Femur (tissue), 1 donor: Measurements from ENCODE around the gene EXOC2.
"Not testable (repeated sequence)": the region's sequence is repeated elsewhere in the genome, so short reads cannot be mapped to it uniquely, and the experiment has no call there.

Experiments
- DNase-seq: peaks from one replicate; pipeline ENCODE4 v3.0.0-alpha.2; 2017

The EXOC2 gene

DNA sequence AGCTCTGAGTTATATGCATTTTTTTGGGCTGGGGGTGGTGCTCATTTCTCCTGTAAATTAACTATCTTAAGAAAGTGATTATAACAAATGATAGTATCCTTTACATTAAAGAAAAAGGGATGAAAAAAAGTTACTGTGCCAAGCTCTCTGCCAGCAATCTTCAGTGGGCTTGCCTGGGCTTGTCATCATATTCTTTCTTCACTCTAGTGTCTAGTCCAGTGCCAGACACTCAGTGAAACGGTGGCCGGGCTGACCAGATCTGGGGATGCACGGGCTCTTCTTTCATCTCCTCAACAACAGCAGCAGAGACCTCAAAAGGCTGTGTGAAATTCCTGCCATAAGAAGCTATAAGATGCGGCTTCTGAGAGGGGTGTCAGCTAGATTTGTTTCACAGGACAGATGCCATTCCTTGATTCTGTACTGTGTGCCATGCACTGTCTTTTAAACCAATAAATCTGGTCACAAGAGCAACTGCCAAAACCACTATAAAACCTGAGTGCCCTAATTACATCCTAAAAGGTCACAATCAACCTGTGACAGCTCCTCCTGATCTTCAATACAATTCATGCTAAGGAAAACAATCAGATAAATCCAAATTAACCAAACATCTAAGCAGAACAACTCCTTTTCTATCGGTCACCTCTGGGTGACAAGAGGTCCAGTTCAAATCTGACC lies 12.1 kb downstream of the EXOC2 start:
- DNase-seq: no peak

DNA sequence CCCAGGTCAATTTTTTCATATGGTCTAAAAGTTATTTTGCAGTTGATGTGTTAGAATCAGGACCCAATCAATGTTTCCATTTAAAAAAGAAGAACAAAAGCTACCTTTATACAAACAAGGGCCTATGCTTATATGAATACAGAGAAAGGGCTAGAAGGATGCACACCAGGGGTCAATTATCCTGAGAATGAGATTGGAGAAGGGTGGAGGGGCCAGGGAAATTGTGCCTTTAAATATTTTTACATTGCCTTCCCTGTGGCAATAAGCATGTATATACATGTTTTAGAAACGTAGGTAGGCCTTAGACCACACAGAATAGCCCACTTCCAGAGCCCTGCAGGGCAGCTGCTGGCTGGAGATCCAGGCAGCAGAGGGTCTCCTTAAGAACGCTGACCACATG lies 12.7 kb downstream of the EXOC2 start:
- DNase-seq: no peak

- no peak for DNase-seq
These were observed 13.7 kb downstream of the EXOC2 start for GRCh38 chr6:679282-679681.

GRCh38 chr6:678520-678919 lies 14.4 kb downstream of the EXOC2 start:
- no peak for DNase-seq

GRCh38 chr6:677919-678318 lies 15.0 kb downstream of the EXOC2 start:
- DNase-seq: no peak

GRCh38 chr6:674956-675355 lies 18.0 kb downstream of the EXOC2 start:
- no peak for DNase-seq

DNA sequence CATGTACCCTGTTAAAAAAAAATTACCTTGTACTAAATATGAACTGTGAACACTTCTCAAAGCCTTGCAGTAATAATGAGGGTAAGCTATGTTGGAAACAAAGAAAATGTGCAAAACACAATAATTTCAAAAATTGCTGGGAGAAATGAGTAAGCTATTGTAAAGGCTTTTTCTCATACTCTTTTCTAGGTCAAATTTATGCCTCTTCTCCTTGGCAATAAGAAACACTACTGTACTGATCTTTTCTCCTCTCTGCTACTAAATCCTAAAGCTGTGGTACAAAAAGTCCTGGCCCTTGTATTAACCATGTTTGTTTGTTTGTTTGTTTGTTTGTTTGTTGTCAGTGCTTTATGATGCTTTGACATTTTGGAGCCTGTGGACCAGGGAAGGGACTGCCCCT lies 18.5 kb downstream of the EXOC2 start:
- DNase-seq: no peak

DNA sequence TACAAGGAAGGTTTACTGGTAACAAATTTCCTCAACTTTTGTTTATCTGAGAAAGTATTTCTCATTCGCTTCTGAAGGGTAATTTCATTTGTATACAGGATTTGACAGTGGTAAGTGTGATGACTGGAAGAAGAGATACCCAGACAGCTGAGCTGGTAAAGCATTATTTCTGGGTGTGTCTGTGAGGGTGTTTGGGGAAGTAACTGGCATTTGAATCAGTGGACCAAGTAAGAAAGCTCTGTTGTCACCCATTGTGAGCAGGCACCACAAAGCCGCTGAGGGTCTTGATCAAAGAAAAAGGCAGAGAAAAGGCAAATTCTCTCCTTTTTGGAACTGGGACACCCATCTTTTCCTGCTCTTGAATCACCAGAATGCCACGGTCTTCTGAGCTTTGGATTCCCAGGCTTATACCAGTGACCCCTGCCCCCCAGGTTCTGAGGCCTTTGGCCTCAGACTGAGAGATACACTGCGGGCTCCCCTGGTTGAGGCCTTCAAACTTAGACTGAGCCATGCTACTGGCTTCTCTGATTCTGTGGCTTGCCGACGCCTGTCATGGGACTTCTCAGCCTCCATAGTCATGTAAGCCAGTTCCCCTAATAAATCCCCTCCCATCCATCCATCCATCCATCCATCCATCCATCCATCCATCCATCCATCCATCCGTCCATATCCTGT lies 25.5 kb downstream of the EXOC2 start:
- DNase-seq: no peak

- DNase-seq: no peak
These were observed 27.3 kb downstream of the EXOC2 start for GRCh38 chr6:665403-666267.

DNA sequence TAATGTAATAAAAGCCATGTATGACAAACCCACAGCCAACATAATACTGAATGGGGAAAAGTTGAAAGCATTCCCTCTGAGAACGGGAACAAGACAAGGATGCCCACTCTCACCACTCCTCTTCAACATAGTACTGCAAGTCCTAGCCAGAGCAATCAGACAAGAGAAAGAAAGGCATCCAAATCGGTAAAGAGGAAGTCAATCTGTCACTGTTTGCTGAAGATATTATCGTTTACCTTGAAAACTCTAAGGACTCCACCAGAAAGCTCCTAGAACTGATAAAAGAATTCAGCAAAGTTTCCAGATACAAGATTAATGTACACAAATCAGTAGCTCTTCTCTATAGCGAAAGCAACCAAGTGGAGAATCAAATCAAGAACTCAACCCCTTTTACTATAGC lies 29.2 kb downstream of the EXOC2 start:
- not testable (repeated sequence) for DNase-seq

- no peak for DNase-seq
These were observed 33.0 kb downstream of the EXOC2 start for GRCh38 chr6:659716-660581.

DNA sequence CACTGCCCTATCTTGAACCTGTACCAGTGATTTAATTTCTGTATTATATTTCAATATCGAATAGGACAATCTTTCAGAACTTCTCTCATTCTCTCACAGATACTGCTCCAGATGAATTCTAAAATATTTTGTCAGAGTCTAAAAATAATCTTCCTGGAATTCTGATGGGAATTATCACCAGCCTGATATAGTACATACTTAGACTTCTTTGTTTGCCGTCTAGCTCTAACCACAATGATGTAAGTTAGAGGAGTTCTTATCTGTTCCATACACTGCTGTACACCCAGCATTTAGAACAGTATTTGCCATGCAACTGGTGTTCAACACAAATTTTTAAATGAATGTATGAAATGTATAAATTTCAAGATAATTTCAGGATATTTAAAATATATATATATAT lies 34.7 kb downstream of the EXOC2 start:
- DNase-seq: no peak

GRCh38 chr6:657743-658142 lies 35.2 kb downstream of the EXOC2 start:
- DNase-seq: no peak

DNA sequence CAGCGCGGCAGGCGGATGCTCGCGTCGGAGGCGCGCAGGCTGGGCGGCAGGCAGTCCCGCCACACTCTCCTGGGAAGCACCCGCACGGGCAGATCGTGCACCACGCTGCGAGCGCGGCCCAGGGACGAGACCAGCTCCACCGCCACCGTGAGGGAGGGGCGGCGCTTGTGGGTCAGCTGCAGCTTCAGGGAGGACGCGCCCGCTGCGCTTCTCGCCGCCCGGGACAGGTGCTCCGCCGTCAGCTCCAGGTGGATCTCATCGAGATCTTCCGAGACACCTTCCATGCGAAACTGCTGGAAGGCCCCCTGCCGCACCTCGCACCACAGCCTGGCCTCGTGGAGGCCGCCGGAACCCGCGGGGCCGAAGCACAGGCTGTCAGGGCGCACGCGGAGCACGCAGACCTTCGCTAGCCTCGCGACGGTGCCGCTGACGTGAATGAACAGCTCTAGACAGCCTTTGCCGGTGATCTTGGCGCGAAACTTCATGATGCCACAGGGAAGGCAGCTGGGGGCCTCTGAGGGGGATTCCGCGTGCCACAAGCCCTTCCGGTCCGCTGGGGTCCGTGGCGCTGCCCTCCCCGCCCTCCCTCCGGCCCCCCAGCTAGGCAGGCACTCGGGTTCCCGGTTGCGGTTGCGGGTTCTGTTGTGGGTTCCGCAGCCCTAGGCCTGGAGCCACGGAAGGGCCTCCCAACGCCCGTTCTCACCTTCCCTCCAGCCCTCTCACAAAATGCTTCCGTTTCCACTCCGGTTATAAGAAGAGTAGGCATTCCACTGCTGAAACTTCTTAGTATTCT lies 36.3 kb downstream of the EXOC2 start, which contains the start of gene HUS1B:
Gene HUS1B, minus strand, starts transcription at position 641 of the 793 bp plus-strand sequence. Its CDS starts 156 bp downstream, at position 485.
- DNase-seq: no peak

DNA sequence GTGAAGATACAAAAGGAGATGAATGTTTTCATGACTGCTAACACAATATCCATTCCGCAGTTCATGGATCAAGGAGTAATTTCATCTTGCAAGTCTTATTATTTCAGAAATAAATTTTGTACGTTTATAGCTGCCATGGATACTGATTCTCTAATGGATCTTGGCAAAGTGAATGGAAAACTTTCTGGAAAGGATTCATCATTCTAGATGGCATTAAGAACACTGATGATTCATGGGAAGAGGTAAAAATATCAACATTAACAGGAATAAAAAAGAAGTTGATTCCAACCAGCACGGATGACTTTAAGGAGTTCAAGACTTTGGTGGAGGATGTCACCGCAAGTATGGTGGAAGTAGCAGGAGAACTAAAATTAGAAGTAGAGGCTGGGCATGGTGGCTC lies 38.8 kb downstream of the EXOC2 start:
- DNase-seq: no peak

DNA sequence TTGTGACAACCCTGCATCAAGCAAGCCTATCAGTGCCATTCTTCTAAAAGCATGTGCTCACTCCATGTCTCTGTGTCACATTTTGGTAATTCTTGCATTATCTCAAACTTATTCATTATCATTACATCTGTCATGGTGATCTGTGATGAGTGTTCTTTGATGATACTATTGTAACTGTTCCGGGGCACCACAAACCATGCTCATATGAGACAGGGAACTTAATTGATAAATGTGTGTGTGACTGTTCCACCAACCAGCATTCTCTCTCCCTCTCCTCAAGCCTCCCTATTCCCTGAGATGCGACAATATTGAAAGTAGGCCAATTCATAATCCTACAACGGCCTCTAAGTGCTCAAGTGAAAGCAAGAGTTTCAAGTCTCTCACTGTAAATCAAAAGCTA lies 40.1 kb downstream of the EXOC2 start:
- DNase-seq: no peak

GRCh38 chr6:650098-650497 lies 42.8 kb downstream of the EXOC2 start:
- no peak for DNase-seq

- DNase-seq: no peak
These were observed 50.1 kb downstream of the EXOC2 start for GRCh38 chr6:642805-643204.

DNA sequence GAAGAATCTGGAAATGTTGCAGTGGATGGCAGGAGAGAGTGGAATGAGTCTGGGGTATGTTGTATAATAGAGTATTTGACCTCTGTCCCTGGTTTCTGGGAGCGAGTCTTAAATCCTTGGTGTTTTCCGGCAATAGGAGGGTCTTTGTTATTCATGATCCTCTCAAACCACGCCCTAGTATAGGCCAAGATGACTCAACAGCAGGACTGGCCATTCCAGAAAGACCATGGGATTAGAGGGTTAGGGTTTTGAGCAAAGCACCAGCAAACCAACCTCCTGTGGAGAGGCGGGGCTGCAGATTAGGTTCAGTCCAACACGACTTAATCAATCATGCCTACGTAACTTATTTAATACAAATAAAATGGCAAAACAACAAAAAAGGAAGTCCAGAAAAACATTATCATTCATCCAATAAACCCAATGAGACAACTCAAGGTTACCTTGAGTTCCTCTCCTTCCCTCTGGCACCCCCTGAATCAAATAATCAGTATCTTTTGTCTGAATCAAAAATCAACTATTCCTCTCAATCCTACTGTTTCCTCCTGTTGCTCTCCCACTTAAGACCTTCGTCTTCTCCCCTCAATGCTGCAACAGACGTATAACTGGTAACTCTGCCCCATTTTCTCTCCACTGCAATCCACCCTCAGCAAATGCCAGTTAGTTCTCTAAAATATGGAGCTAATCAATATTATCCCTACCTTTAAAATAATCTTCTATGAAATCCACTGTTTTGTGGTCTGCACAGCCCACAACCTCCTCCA lies 51.5 kb downstream of the EXOC2 start:
- no peak for DNase-seq

DNA sequence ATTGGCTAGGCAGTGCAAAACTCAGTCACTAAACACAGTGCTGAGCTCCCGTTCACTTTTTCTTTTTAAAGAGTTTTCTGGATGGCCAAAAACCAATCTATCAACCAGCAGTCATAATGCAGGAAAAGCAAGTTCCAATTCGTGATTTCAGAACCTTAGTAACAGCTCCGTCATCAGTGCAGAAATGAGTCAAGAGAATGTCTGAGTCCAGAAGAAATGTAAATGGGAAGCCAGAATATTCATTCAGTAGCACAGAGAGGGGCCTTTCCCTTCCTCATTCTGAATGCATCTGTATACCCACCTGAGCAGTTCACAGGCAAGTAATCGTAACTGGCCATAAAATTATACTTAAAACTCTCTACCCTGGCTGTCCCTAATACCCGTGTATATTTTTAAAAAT lies 56.5 kb downstream of the EXOC2 start:
- no peak for DNase-seq

DNA sequence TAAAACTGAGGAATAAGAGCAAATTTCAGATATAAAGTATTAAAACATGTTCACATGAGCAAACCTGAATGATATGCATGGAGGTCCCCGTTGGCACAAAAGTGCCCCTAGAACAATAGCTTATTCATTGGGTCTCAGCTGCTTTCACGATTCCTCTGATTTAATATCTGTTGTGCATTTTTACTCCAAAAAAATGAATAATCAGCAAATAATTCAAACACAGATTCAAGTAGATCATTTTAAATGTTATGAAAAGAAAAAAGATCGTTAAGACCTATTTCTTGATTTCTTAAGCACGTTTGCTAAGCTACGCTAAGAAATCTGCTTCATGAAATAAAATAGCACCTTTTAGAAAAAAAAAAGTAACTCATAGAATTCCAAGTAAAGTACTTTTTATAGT lies 57.7 kb downstream of the EXOC2 start:
- no peak for DNase-seq
